NCI-H524 (cell line): ENCODE data around the gene KCNG4.

Experiments used
- DNase-seq, 2 experiments: peaks; one replicate each; lab custom pipeline; 2025; lab: John Stamatoyannopoulos, UW

KCNG4 gene, protein sequence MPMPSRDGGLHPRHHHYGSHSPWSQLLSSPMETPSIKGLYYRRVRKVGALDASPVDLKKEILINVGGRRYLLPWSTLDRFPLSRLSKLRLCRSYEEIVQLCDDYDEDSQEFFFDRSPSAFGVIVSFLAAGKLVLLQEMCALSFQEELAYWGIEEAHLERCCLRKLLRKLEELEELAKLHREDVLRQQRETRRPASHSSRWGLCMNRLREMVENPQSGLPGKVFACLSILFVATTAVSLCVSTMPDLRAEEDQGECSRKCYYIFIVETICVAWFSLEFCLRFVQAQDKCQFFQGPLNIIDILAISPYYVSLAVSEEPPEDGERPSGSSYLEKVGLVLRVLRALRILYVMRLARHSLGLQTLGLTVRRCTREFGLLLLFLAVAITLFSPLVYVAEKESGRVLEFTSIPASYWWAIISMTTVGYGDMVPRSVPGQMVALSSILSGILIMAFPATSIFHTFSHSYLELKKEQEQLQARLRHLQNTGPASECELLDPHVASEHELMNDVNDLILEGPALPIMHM

DNA sequence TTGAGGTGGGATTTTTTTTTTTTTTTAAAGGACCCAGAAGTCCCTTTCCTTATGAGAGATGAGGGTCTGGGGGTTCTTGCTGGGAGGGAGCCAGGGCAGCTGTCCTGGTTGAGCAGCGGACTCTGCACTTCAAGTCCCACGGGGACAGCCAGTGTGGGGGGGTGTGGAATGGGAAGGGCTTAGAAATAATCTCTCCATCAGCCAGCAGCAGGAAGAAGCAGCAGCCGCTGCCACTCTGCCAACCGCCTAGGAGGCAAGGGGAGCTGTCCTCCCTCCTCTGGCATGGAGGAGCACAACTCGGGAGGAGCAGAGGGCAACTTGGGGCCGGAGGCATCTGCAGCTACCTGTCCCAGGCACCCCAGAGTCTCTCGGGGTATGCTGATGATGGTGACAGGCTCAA, at the start of gene KCNG4:
Gene KCNG4, minus strand, starts transcription at position 104 of the 400 bp plus-strand sequence. CDS start 2,527 bp downstream, outside the sequence.
- DNase-seq = peak; percentile 87 to 93

DNA sequence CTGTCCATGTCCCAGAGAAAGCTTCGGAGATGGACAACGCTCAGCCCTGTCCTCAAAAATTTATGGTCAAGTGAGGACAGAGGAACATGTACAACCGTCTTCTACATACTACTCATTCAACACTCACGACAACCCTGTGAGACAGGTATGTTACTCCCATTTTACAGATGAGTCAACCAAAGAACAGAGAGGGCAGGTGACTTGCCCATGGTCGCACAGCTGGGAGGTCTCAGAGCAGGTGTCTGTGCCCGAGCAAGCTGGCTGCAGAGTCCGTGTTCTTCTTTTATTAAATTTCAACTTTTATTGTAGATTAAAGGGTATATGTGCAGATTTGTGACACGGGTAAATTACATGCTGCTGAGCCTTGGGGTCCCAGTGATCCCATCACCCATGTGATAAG, 49.1 kb upstream of the KCNG4 start:
- no peak for DNase-seq

DNA sequence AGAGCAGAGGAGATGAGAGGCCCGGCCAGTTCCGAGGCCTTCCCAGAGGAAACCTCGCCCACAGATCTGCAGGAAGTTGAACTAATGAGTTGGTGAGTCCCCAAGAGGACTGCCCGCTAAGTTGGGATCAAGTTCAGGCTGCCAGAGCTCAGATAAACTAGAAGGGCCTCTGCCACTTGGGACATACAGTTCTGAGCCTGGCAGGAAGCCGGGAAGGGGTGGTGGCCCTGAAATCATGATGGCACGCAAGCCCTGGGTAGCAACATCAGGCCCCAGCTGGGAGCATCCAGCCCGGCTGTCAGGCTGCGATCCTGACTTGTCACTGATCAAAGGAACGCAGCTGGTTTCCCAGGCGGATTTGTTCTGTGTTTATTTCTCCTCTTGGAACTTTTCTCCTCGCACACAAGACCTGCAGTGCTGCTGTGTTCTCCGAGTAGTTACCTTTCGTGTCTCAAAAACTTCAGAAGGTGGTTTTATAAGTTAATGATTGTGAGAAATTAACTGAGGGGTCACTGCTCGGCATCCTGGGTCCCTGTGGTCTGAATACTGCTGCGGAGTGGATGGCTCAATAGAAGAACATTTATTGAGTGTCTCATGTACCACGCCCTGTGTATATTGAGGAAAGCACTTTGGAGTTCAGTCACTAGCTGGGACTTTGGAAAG, 46.9 kb upstream of the KCNG4 start:
- no peak for DNase-seq

DNA sequence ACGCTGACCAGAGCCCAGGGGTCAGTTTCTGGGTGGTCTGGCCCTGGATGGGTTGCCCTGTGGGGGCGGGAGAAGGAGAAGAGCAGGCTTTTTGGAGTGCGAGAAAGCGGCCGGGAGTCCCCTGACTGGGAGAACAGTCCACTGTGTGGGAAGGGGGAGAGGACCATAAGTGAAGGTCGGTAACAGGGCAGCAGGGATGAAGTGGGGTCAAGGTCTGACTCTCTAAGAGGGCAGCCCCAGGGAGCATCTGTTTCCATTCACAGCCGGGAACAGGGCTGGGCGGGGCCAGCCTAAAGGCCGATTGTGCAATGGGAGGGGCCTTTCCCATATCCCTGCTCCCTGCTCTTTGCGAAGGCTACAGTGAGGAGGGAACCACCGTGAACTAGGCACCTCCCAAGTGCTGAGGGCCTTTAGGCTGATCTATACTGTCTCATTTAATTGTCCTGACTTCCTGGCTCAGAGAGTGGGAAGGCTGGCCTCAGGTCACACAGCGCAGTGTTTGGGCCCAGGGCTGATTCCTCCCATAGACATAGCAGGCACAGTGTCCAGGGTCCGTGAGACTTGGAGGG, 44.4 kb upstream of the KCNG4 start:
- DNase-seq = peak in 1 of 2 experiments; percentile 35

DNA sequence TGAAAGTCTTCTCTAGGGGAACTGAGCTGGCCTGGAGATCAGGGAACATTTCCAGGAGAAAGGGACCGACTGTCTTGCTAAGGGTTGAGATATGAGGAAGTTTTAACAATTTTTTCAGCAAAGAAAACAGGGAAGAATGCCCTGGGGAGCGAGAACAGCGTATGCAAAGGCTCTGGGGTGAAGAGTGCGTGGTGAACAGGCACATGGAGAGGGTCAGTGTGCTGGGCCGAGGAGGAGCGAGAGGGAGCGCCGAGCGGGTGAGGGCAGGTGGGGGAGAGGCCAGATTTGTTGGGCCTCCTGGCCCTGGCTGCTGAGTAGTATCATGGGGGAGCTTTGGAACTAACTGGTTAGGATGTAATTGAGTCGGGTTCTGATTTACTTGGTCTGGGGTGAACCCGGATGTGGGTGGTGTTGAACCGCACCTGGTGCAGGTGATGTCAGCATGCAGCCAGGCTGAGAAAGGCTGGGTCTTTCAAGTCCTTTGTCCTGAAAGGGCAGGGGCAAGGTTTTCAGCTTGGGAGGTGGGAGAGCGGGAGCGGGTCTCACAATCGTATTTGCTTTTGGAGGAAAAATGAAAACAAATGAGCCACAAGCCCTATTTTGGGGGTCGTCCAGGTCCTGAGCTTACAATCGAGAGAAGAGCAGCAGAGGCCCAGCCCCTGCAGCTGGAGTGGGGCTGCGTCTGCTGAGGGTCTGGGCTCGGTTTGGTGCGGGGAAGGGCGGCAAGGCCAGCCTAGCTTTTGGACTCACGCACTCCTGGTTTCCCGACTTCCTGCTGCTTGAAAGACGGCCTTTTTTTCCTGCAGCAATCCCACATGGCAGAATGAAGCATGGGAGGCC, 43.7 kb upstream of the KCNG4 start:
- no peak for DNase-seq

DNA sequence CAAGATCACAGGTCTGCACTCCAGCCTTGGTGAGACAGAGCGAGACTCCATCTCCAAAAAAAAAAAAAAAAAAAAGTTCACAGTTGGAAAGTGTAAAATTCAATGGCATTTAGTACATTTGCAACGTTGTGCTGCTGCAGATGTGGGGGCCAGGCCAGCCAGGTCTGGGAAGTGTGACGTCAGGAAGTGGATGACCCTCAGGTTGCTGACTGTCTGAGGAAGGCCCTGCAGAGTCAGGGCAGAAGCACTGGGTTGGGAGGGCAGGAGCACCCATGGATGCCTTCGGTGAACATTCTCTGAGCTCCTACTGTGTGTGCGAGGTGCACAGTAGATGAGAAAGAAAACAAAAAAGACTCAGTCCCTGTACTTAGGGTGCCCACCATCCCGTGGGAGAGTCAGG, 42.7 kb upstream of the KCNG4 start:
- no peak for DNase-seq

DNA sequence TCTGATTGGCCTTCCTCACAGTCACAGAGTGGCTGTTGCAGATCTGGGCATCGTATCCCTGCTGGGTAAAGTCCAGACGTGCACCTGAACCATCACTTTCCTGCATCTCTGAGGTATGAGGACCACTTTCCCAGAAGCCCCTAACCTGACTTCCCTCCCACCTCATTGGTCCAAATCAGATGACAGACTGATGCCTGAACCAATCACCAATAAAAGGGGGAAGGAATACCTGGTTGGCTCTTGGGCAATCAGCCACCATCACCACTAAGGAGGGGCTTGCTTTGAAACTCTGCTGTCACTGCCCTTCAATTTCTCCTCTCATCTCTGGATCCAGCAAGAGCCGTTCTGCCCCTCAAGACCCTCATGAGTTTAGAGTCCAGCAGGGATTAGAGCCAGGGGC, 41.3 kb upstream of the KCNG4 start:
- DNase-seq = no peak

DNA sequence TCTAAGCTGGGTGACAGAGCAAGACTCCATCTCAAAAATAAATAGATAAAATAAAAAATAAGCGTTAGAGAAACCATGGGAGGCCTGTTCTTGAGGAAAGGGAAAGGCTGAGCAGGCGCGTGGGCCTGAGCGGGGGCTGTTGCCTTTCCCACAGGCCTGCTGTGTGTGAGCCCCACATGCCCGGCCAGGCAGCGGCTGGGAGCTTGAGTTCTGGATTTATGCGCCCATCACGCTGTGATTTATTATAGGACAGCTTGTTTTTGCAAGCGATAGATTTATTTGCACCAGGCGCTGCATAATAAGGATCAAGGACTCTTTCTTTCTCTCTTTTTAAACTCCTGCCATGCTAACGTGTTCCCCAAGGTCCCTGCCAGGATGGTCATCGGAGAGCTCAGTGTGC, 40.1 kb upstream of the KCNG4 start:
- DNase-seq = no peak

DNA sequence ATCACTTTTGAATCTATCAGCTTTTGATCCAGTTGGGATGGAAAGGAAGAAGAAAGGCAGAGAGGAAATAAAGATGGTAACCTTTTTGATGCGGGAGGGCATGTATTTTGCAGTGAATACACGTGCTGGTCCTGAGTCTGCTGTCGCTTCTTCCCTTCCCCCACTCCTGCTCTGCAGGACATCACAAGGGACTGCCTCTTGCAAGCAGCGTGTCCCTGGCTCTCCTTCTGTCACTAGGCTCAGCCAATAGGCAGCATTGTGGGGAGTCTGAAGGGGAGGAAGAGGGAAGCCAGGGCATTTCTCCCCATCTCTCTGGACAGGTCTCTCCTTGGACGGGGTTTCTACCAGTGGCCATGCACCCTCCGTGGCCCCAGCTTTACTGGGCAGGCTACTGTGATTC, 39.2 kb upstream of the KCNG4 start:
- peak; percentile 81 to 86 for DNase-seq

DNA sequence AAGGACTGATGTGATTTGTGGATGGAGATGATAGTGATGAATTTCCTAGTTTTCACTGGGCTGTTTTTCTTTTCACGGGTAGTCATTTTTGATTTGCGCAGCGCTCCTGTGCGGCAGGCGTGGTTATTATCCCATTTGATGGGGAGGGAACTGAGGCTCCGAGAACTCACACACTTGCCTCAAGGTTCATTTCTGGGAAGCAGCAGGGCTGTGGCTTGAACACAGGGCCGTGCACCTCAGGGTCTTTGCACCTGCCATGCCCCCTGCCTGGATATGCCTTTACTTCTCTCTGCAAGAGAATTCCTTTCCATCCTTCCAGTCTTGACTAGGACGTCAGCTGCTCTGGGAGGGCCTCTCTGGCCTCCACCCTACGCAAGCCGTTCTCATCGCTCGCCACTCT, 38.5 kb upstream of the KCNG4 start:
- DNase-seq = no peak

DNA sequence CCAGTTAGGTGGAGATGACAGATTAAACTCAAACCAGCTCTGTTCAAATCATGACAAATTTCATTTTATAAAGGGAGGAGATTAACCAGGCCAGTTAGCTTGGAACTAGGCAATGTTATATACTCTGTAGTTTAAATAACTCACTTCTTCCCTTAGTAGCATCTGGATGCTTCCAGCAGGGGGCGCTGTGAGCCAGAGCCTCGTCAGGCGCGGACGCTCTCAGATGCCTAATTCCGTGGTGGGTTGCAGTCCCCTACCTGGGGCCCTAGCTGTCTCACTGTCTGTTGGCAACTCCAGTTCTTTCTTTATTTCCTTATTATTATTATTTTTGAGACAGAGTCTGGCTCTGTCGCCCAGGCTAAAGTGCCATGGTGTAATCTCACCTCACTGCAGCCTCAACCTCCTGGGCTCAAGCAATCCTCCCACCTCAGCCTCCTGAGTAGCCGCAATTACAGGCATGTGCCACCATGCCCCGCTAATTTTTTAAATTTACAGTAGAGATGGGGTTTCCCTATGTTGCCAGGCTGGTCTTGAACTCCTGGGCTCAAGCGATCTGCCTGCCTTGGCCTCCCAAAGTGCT, 37.5 kb upstream of the KCNG4 start:
- DNase-seq = peak; percentile 69 to 79

DNA sequence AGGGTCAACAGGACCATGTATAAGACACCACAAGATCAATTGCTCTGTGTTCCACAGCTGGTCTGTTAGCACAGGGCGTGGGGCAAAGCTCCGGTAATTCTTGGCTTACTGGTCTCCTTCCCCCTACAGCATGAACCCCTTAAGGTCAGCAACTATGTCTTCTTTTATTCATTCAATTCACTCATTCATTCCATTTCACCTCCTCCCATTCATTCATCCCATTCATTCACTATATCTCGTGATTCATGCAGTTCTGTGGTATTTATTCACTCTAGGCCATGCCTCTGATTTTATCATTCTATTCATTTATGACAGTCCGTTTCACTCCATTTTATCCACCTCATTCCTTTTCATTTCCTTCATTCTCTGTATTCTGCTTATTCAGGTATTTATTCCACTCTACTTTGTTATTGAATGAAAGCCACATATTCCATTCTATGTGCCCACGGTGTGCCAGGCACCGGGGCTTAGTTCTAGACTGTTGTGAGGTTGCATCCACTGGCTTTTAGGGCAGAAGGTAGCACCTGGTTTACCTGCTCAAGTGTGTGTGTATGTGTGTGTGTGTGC, 35.9 kb upstream of the KCNG4 start:
- no peak for DNase-seq

DNA sequence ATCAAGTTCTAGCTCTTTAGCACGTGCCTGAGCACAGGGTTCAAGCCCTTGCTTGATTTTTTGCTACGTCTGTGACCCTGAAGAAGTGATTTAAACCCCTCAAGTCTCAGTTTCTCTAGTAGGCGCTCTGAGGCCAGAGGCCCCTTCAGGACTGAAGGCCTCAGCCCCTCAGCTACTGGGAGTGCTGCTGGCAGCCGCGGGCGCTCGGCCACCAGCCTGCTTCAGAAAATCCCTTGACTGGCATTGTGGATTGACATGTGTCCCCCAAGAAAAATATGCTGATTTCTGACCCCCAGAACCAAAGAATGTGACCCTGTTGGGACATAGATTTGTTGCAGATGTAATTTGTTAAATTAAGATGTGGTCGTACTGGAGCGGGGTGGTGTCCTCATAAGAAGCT, 34.7 kb upstream of the KCNG4 start:
- DNase-seq = no peak

DNA sequence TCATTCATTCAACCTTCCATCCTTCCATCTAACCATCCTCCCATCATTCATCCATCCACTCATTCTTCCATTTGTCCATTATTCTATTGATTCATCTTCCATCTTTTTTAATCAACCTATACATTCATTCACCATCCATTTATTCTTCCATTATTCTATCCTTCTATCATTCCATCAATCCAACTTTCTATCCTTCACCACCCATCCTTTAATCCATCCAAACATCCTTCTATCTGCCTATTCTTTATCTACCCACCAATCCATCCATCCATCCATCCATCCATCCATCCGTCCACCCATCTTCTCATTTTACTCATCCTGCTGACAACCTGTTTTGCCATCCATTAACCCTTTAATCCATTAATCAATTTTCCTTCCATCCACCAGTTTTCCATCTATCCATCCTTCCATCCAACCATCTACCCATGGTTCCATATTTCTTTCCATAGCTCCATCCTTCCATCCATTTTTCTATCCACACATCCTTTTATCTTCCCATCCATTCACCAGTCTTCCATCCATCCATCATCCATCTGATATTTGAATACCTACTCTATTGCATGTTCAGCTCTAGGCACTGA, 33.0 kb upstream of the KCNG4 start:
- DNase-seq = no peak

DNA sequence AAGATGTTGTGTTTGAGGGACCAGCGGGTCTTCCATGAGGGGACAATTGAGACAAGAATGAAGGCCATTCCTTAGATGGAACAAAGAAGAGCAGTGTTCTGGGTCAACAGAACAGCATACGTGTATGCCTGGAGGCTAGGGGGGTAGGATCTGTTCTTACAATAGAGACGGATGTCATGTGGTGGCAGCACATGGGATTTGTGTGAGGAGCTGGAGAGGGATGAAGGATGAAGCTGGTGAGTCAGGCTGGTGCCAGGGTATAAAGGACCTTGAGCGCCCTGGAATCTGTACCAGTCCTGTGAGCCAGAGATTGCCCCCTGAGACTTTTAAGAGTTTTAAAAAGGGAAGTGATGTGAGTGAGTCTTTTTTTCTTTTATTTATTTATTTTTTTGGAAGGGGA, 32.1 kb upstream of the KCNG4 start:
- DNase-seq = peak; percentile 75

DNA sequence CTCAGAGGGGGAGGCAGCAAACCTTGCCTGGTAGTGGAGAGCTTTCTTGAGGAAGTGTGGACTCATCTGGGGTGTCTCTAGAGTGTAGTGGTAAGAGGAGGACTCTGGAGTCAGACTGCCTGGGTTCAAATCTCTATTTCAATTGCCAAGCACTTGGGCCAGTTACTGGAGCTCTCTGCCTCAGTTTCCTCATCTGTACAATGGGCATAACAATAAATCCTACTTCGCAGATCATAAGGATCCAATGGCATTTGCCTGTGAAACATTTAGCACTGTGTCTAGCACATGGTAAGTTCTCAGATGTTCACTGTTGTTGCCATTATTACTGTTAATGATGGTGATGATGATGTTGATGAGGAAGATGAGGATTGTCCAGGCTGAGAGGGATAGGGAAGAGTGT, 31.2 kb upstream of the KCNG4 start:
- DNase-seq = no peak

DNA sequence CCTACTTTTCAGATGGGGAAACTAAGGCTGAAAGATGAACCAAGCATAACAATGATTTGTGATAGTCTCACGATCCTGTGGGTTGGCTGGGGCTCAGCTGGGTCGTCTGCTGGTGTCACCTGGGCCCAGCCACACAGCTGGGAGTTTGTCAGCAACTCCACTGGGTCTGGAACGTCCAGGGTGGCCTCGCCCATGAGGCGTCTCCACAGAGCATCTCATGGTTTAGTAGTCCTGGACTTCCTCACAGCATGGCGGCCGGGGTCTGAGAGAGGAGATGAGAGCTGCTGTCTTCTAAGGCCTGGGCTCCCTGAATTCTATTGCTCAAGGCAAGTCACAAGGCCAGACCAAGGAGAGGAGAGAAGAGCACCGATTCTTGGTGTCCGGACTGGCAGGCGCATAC, 30.7 kb upstream of the KCNG4 start:
- no peak for DNase-seq

DNA sequence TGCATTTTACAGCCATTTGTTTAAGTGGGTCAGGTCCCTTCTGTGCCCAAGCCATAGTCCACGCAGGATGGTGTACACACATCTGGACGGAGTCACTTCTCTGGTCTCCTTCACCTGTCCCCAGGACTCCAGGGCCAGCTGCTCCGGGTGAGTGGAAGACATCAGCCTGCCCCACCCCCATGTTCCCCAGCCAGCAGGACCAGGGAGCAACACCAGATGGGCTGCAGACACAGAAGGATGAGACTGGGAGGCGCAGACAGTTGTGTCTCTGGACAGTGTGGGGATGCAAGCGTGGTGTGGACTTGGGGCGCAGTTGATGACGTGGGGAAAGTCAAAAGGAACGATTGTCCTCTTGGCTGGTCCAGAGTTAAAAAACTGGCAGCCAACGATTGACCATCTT, 30.3 kb upstream of the KCNG4 start:
- DNase-seq = peak; percentile 72 to 90

DNA sequence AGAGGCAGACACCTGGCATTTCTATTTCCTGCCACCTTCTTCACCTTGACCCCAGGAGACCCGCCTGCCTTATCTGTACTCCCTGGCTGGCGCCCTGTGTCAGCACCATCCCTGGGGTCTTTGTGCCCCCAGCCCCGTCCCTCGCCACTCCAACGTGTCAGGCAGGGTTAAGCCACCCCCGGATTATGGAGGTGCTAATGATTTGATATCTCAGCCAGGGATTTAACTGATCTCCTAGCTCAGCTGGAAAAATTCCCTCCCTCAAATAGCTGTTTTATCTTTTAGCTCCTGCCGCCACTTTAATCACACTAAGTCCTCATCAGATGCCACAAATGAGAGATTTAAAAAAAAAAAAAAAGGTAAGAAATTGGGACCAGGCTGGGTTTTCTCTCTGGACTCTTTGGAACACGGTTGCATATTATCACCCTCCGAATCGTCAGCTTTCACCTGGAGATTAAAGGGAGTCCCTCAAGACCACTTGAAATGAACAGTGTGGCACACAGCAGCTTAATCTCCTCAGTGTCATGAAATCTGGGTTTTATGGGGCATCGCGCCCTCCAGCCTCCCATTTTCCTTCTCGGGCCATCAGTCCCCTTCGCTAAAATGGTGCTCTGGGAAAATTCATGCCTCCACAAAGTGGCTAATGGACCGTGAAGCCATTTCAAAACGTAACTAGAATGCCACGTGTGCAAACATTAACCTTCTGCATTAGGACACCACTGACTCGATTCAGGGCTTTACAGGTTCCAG, 28.7 kb upstream of the KCNG4 start:
- peak; percentile 94 to 96 for DNase-seq

DNA sequence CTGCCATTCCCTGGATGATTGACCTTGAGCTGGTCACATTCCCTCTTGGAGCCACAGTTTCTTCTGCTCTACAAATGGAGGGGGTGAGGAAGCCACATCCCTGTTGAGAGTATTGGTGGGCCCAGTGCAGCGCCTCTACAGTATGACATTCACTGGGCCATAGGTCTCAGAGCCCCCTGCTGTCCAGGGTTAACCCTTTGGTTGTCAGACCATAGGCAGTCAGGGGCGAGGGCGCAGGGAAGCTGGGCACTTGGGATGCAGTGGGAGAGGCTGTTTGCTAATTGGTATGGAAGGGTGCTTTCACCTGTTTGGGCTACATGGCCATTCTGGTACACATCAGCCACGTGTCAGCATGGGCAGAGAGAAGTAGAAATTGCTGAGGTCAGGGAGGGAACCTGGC, 27.6 kb upstream of the KCNG4 start:
- no peak for DNase-seq
